CD4-positive, alpha-beta T cell treated with Interleukin-21 for 1 hour (primary cell): ENCODE data around the gene GOLGA6L10.
"Not testable (repeated sequence)": the region's sequence is repeated elsewhere in the genome, so short reads cannot be mapped to it uniquely, and the experiment has no call there.

Source experiments
- DNase-seq: peaks from one replicate; pipeline ENCODE4 v3.0.0-alpha.2; 2020

GOLGA6L10 gene

GRCh38 chr15:82338573-82338972 is 10.7 kb downstream of the GOLGA6L10 start:
- not testable (repeated sequence) for DNase-seq

GRCh38 chr15:82338053-82338452 is 11.2 kb downstream of the GOLGA6L10 start:
- DNase-seq: not testable (repeated sequence)

- DNase-seq: not testable (repeated sequence)
Observed at GRCh38 chr15:82337051-82337450, 12.2 kb downstream of the GOLGA6L10 start.

GRCh38 chr15:82336180-82336647 is 13.1 kb downstream of the GOLGA6L10 start:
- not testable (repeated sequence) for DNase-seq

GRCh38 chr15:82335006-82335405 is 14.3 kb downstream of the GOLGA6L10 start:
- DNase-seq: not testable (repeated sequence)

GRCh38 chr15:82334554-82334932 is 14.7 kb downstream of the GOLGA6L10 start:
- not testable (repeated sequence) for DNase-seq

GRCh38 chr15:82333603-82334553 is 15.4 kb downstream of the GOLGA6L10 start:
- not testable (repeated sequence) for DNase-seq

GRCh38 chr15:82332711-82333602 is 16.3 kb downstream of the GOLGA6L10 start:
- DNase-seq: not testable (repeated sequence)

GRCh38 chr15:82331576-82332304 is 17.5 kb downstream of the GOLGA6L10 start:
- peak; percentile 23 for DNase-seq

- DNase-seq: not testable (repeated sequence)
Observed at GRCh38 chr15:82330921-82331320, 18.4 kb downstream of the GOLGA6L10 start.

GRCh38 chr15:82329039-82329438 is 20.2 kb downstream of the GOLGA6L10 start:
- DNase-seq: not testable (repeated sequence)

GRCh38 chr15:82327372-82327771 is 21.9 kb downstream of the GOLGA6L10 start:
- not testable (repeated sequence) for DNase-seq

GRCh38 chr15:82326896-82327295 is 22.4 kb downstream of the GOLGA6L10 start:
- DNase-seq: not testable (repeated sequence)

- DNase-seq: not testable (repeated sequence)
Observed at GRCh38 chr15:82325646-82326045, 23.6 kb downstream of the GOLGA6L10 start.

GRCh38 chr15:82324831-82325230 is 24.4 kb downstream of the GOLGA6L10 start:
- DNase-seq: not testable (repeated sequence)

- DNase-seq: not testable (repeated sequence)
Observed at GRCh38 chr15:82322488-82322887, 26.8 kb downstream of the GOLGA6L10 start.

GRCh38 chr15:82320861-82321260 is 28.4 kb downstream of the GOLGA6L10 start:
- not testable (repeated sequence) for DNase-seq

- not testable (repeated sequence) for DNase-seq
Observed at GRCh38 chr15:82319522-82320278, 29.6 kb downstream of the GOLGA6L10 start.

GRCh38 chr15:82318281-82318680 is 31.0 kb downstream of the GOLGA6L10 start:
- DNase-seq: not testable (repeated sequence)

- not testable (repeated sequence) for DNase-seq
Observed at GRCh38 chr15:82317516-82317915, 31.8 kb downstream of the GOLGA6L10 start.

- no peak for DNase-seq
Observed at GRCh38 chr15:82317091-82317489, 32.2 kb downstream of the GOLGA6L10 start.
